Measurements from ENCODE around the gene SPTBN5. TPM values are rescaled to one million over a fixed set of nuclear protein-coding genes. Genes with fewer than 3 reads are reported as not detected.
A peak's percentile ranks its signal among the peaks of the same experiment; 100 is the strongest.

SPTBN5 gene
- total RNA-seq, 2 experiments from 2014 or later: 0.16 to 0.21 TPM

- peaks cover 23% of the 10 kb centered on the region for H3K36me3 Mint-ChIP-seq (ENCODE audit: low read depth)
- ATAC-seq (no peak), DNase-seq (no peak)
- POLR2A ChIA-PET: no interaction called here
- H3K27me3 Mint-ChIP-seq (ENCODE audit: low read depth): no peaks in the 10 kb centered on the region
- CTCF ChIA-PET: interaction anchor here (1.5 kb wide), 1 partner anchor 43 kb away, joined by 4 read pairs; the partner anchor contains the start of gene MAPKBP1
- no peak overlapping the region for H3K4me3 Mint-ChIP-seq
- H3K9me3 Mint-ChIP-seq (ENCODE audit: insufficient read depth): no peaks in the 10 kb centered on the region
- peaks cover 7% of the 10 kb centered on the region for H3K4me1 Mint-ChIP-seq (ENCODE audit: low read depth)
- H3K27ac Mint-ChIP-seq: no peak overlapping the region
Observed at GRCh38 chr15:41816788-41817187, 77.1 kb downstream of the SPTBN5 start.

GRCh38 chr15:41814534-41814933 lies 79.3 kb downstream of the SPTBN5 start:
- POLR2A ChIA-PET: no interaction called here
- Mint-ChIP-seq H3K9me3 (ENCODE audit: insufficient read depth) (no peaks in the 10 kb centered on the region), H3K4me3 (no peak overlapping the region), H3K27me3 (ENCODE audit: low read depth) (no peaks in the 10 kb centered on the region), H3K4me1 (ENCODE audit: low read depth) (peaks cover 29% of the 10 kb centered on the region), H3K27ac (no peak overlapping the region), H3K36me3 (ENCODE audit: low read depth) (peaks cover 17% of the 10 kb centered on the region)
- ATAC-seq: no peak
- CTCF ChIA-PET: interaction anchor here (1.1 to 8.1 kb wide), 2 partner anchors 30 to 39 kb away, joined by 3 to 333 read pairs; partner anchors contain the start of gene MAPKBP1
- no peak for DNase-seq

GRCh38 chr15:41813426-41813825 lies 80.4 kb downstream of the SPTBN5 start:
- H3K27ac Mint-ChIP-seq: no peak overlapping the region
- H3K4me1 Mint-ChIP-seq (ENCODE audit: low read depth): peaks cover 33% of the 10 kb centered on the region
- ATAC-seq (no peak), DNase-seq (no peak)
- H3K36me3 Mint-ChIP-seq (ENCODE audit: low read depth): peaks cover 13% of the 10 kb centered on the region
- H3K4me3 Mint-ChIP-seq: no peak overlapping the region
- ChIA-PET POLR2A (no interaction called here), CTCF (interaction anchor here (0.8 to 8.1 kb wide), 4 partner anchors 29 to 118 kb away, joined by 3 to 333 read pairs (median 5); partner anchors contain the start of gene MAPKBP1)
- H3K9me3 Mint-ChIP-seq (ENCODE audit: insufficient read depth): no peaks in the 10 kb centered on the region
- no peaks in the 10 kb centered on the region for H3K27me3 Mint-ChIP-seq (ENCODE audit: low read depth)

GRCh38 chr15:41812820-41813375 lies 81.0 kb downstream of the SPTBN5 start:
- DNase-seq (no peak), ATAC-seq (no peak)
- POLR2A ChIA-PET: interaction anchor here (1.7 kb wide), 1 partner anchor 33 kb away, joined by 3 read pairs; no protein-coding TSS in a partner anchor
- Mint-ChIP-seq H3K4me1 (ENCODE audit: low read depth) (peaks cover 33% of the 10 kb centered on the region), H3K27ac (no peak overlapping the region), H3K36me3 (ENCODE audit: low read depth) (peaks cover 13% of the 10 kb centered on the region), H3K4me3 (no peak overlapping the region), H3K27me3 (ENCODE audit: low read depth) (no peaks in the 10 kb centered on the region), H3K9me3 (ENCODE audit: insufficient read depth) (no peaks in the 10 kb centered on the region)
- CTCF ChIA-PET: interaction anchor here (0.8 to 8.1 kb wide), 15 partner anchors 15 to 370 kb away, joined by 3 to 333 read pairs (median 6); partner anchors contain the start of genes JMJD7 and MAPKBP1

GRCh38 chr15:41811432-41812195 lies 82.2 kb downstream of the SPTBN5 start:
- H3K36me3 Mint-ChIP-seq (ENCODE audit: low read depth): peaks cover 7% of the 10 kb centered on the region
- H3K9me3 Mint-ChIP-seq (ENCODE audit: insufficient read depth): no peaks in the 10 kb centered on the region
- H3K27ac Mint-ChIP-seq: peak overlapping the region; percentile 69
- peaks cover 34% of the 10 kb centered on the region for H3K4me1 Mint-ChIP-seq (ENCODE audit: low read depth)
- H3K27me3 Mint-ChIP-seq (ENCODE audit: low read depth): no peaks in the 10 kb centered on the region
- peak; percentile 89 for ATAC-seq
- POLR2A ChIA-PET: interaction anchor here (0.9 to 3.5 kb wide), 4 partner anchors 15 to 276 kb away, joined by 3 to 31 read pairs (median 3); partner anchors contain the start of gene MAPKBP1
- peak; percentile 80 for DNase-seq
- CTCF ChIA-PET: interaction anchor here (0.7 to 8.1 kb wide), 49 partner anchors 9 to 369 kb away, joined by 3 to 333 read pairs (median 4); partner anchors contain the start of genes JMJD7 and MAPKBP1
- H3K4me3 Mint-ChIP-seq: no peak overlapping the region

- peak overlapping the region; percentile 69 for H3K27ac Mint-ChIP-seq
- DNase-seq (no peak), ATAC-seq (peak; percentile 35)
- POLR2A ChIA-PET: interaction anchor here (0.9 to 3.5 kb wide), 3 partner anchors 14 to 277 kb away, joined by 3 to 31 read pairs (median 3); partner anchors contain the start of gene MAPKBP1
- H3K27me3 Mint-ChIP-seq (ENCODE audit: low read depth): no peaks in the 10 kb centered on the region
- peaks cover 6% of the 10 kb centered on the region for H3K36me3 Mint-ChIP-seq (ENCODE audit: low read depth)
- CTCF ChIA-PET: interaction anchor here (0.8 to 8.1 kb wide), 32 partner anchors 9 to 368 kb away, joined by 3 to 333 read pairs (median 5); partner anchors contain the start of gene MAPKBP1
- no peaks in the 10 kb centered on the region for H3K9me3 Mint-ChIP-seq (ENCODE audit: insufficient read depth)
- H3K4me3 Mint-ChIP-seq: no peak overlapping the region
- H3K4me1 Mint-ChIP-seq (ENCODE audit: low read depth): peaks cover 35% of the 10 kb centered on the region
Observed at GRCh38 chr15:41810651-41811431, 83.0 kb downstream of the SPTBN5 start.

- Mint-ChIP-seq H3K9me3 (ENCODE audit: insufficient read depth) (no peaks in the 10 kb centered on the region), H3K4me3 (no peak overlapping the region), H3K4me1 (ENCODE audit: low read depth) (peaks cover 47% of the 10 kb centered on the region), H3K27me3 (ENCODE audit: low read depth) (no peaks in the 10 kb centered on the region), H3K36me3 (ENCODE audit: low read depth) (peaks cover 2% of the 10 kb centered on the region), H3K27ac (peak overlapping the region; percentile 24)
- no peak for DNase-seq
- ATAC-seq: no peak
- ChIA-PET CTCF (interaction anchor here (1.4 to 8.1 kb wide), 10 partner anchors 9 to 252 kb away, joined by 6 to 333 read pairs (median 27); partner anchors contain the start of gene MAPKBP1), POLR2A (interaction anchor here (3.5 kb wide), 1 partner anchor 36 kb away, joined by 31 read pairs; the partner anchor contains the start of gene MAPKBP1)
Observed at GRCh38 chr15:41809526-41810220, 84.2 kb downstream of the SPTBN5 start.

- Mint-ChIP-seq H3K27ac (no peak overlapping the region), H3K27me3 (ENCODE audit: low read depth) (no peaks in the 10 kb centered on the region)
Observed at GRCh38 chr15:41809121-41809520, 84.7 kb downstream of the SPTBN5 start.

GRCh38 chr15:41806291-41807181 lies 87.3 kb downstream of the SPTBN5 start:
- Mint-ChIP-seq H3K9me3 (ENCODE audit: insufficient read depth) (no peaks in the 10 kb centered on the region), H3K27me3 (ENCODE audit: low read depth) (no peaks in the 10 kb centered on the region), H3K36me3 (ENCODE audit: low read depth) (peaks cover 2% of the 10 kb centered on the region), H3K4me1 (ENCODE audit: low read depth) (peaks cover 42% of the 10 kb centered on the region), H3K4me3 (no peak overlapping the region), H3K27ac (no peak overlapping the region)
- POLR2A ChIA-PET: interaction anchor here (1.0 kb wide), 1 partner anchor 33 kb away, joined by 3 read pairs; the partner anchor contains the start of gene MAPKBP1
- no peak for ATAC-seq
- CTCF ChIA-PET: interaction anchor here (0.6 to 9.0 kb wide), 2 partner anchors 33 to 109 kb away, joined by 3 to 87 read pairs; partner anchors contain the start of gene MAPKBP1
- no peak for DNase-seq

More at GRCh38 chr15:41809121-41809520, 84.7 kb downstream of the SPTBN5 start:
- peaks cover 51% of the 10 kb centered on the region for H3K4me1 Mint-ChIP-seq (ENCODE audit: low read depth)
- DNase-seq (no peak), ATAC-seq (no peak)
- no peaks in the 10 kb centered on the region for H3K9me3 Mint-ChIP-seq (ENCODE audit: insufficient read depth)
- ChIA-PET CTCF (interaction anchor here (3.5 to 8.1 kb wide), 2 partner anchors 8 to 34 kb away, joined by 32 to 333 read pairs; partner anchors contain the start of gene MAPKBP1), POLR2A (interaction anchor here (3.5 kb wide), 1 partner anchor 36 kb away, joined by 31 read pairs; the partner anchor contains the start of gene MAPKBP1)
- no peak overlapping the region for H3K4me3 Mint-ChIP-seq
- peaks cover 2% of the 10 kb centered on the region for H3K36me3 Mint-ChIP-seq (ENCODE audit: low read depth)

- H3K4me1 Mint-ChIP-seq (ENCODE audit: low read depth): peaks cover 34% of the 10 kb centered on the region
- ChIA-PET POLR2A (no interaction called here), CTCF (interaction anchor here (1.2 to 9.0 kb wide), 4 partner anchors 9 to 110 kb away, joined by 3 to 87 read pairs (median 4); partner anchors contain the start of gene MAPKBP1)
- peak overlapping the region; percentile 58 for H3K27ac Mint-ChIP-seq
- ATAC-seq: no peak
- H3K36me3 Mint-ChIP-seq (ENCODE audit: low read depth): peaks cover 6% of the 10 kb centered on the region
- no peaks in the 10 kb centered on the region for H3K9me3 Mint-ChIP-seq (ENCODE audit: insufficient read depth)
- no peak overlapping the region for H3K4me3 Mint-ChIP-seq
- H3K27me3 Mint-ChIP-seq (ENCODE audit: low read depth): no peaks in the 10 kb centered on the region
- no peak for DNase-seq
Observed at GRCh38 chr15:41805711-41806110, 88.1 kb downstream of the SPTBN5 start.

All from activated CD8-positive, alpha-beta T cell treated with anti-CD3 and anti-CD28 coated beads, Interleukin-2, amount 10 ng/mL, durations not matched to agents 7 days and 5 days (primary cell).